ENCODE data around the gene TNIK. TPM values are rescaled to one million over a fixed set of nuclear protein-coding genes. Genes with fewer than 3 reads are reported as not detected.
"Not testable (repeated sequence)": the region's sequence is repeated elsewhere in the genome, so short reads cannot be mapped to it uniquely, and the experiment has no call there.

TNIK gene
- total RNA-seq, 1 donor from 2014 or later, result 28.5 TPM

- no peak for DNase-seq (ENCODE audit: extremely low read depth, low read depth, low spot score)
Observed at GRCh38 chr3:171389491-171389890, 70.7 kb downstream of the TNIK start.

DNA sequence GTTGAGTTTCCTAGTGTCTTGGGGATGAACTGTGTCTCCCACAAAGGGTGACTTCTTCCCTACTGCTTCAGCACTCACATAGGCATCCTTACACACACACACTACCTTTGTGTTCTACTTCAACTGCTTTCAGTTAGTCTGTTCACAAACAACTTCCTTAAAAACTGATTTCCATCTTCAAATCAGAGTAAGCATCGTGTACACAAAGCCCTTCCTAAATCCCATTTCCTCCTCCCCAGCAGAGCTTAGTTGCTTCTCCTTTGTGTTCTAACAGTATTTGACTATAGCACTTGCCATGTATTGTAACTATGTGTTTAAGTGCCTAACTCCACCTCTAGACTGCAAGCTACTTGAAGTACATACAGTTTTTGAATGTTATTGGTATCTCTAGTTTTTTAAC lies 71.7 kb downstream of the TNIK start:
- no peak for DNase-seq (ENCODE audit: extremely low read depth, low read depth, low spot score)

DNA sequence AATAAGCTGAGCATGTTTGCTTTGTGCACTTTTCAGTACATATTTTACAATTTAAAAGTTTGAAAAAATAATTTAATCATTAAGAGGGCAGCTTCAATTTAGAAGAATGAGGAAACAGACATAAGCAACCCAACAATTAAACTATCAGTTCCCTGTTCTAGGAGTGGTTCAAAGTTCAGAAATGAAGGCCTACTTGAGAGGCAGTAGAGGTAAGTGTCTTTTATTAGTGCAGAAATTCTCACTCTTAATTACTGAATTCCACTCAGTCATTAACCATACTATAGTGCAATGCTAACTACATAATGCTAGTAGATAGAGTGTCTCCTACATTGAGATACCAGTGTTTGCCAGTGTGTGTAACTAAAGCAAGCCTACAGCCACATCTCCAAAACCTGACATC lies 73.1 kb downstream of the TNIK start:
- DNase-seq (ENCODE audit: extremely low read depth, low read depth, low spot score), result no peak

GRCh38 chr3:171385086-171385485 lies 75.1 kb downstream of the TNIK start:
- no peak for DNase-seq (ENCODE audit: extremely low read depth, low read depth, low spot score)

DNA sequence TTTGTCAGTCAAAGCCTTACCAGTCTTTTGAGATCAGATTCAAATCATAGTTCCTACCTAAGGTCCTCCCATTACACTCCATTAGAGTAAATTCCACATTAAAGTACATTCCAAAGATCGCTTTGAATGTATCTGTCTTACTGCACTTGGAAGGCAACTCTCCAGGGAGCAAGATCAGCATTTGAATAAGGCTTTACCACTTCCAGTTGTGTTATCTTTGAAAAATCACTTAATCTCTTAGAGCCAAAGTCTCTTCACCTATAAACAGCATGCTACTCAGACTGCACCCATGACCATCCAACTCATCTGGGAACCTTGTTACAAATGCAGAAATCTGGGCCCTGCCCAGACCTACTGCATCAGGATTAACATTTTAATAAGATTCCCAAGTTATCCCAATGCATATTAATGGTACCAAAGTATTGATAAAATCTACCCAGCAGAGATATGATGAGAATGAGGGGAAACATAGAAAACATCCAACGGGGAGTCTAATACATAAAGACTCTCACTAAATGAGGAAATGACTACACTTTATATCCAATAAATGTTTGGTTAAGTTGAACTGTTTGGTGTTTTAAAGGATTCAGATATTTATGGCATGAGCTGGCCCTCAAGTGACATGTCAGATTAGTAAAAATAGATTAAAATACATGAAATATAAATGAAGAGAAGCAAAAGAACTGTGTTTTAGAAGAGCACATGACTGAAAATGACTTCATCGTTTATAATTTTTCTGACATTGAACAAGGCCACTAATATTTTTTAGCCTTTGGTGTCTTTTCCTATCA lies 75.9 kb downstream of the TNIK start:
- DNase-seq (ENCODE audit: extremely low read depth, low read depth, low spot score), result no peak

- no peak for DNase-seq (ENCODE audit: extremely low read depth, low read depth, low spot score)
Observed at GRCh38 chr3:171383206-171384018, 76.8 kb downstream of the TNIK start.

DNA sequence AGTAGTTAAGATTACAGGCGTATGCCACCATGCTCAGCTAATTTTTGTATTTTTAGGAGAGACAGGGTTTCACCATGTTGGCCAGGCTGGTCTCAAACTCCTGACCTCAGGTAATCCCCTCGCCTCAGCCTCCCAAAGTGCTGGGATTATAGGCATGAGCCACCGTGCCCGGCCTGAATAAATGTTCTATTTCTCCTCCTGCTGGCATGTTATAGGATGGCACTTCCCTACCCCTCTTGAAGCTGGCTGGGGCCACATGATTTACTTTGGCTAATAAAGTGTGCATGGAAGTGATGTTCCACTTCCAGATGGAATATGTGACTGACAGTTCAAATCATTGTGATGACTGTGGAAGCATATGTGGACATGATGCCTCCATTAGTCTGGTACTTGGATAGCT lies 77.9 kb downstream of the TNIK start:
- DNase-seq (ENCODE audit: extremely low read depth, low read depth, low spot score), result not testable (repeated sequence)

DNA sequence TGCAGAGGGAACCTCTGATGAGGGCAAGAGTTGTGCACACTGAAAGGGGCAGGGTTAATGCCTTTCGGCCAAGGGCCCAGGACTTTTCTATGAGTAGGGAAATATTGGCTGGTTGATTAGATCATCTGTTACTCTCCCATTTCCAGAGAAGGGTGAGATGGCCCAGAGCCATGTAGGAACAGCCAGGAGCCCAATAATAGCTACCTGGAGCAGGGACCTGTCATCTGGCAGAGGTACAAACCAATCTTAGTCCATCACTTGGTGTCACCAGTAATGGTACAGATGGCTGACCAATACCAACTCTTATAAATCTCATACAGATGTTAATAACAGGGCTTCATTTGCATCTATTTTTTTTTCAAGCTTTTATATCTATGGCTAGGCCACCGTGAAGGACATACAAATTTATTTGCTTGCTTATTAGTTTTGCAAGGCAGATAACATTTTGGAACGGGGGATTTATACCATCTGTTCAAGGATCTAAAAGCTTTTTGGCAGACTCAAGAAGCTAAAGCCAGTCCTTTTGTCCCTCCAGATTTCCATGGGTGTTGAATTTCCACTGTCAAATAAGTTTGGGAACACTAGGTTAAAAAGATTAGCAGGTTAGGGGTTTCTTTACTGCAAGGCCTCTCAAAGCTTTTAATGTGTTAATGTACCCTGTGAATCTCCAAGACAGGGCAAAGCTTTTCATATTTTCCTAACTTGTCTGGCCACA lies 79.3 kb downstream of the TNIK start:
- no peak for DNase-seq (ENCODE audit: extremely low read depth, low read depth, low spot score)

GRCh38 chr3:171379961-171380483 lies 80.2 kb downstream of the TNIK start:
- DNase-seq (ENCODE audit: extremely low read depth, low read depth, low spot score), result no peak

DNA sequence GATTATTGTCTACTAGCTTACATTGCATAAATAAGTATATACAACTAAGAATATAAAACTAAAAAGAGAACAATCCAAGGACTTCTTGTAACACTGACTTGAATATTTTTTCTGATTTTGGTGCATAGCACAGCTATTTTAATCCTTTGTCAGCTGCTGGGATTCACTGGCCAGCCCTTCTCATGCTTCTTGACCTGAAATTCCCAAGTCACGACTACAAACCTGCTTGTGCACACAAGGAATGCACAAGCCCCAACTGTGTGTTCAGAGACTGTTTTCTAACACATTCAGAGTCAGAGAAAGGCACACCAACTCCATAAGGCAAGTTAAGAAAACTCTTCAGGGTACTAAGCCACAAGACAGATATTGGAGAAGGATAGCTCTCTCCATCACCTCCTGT lies 80.9 kb downstream of the TNIK start:
- no peak for DNase-seq (ENCODE audit: extremely low read depth, low read depth, low spot score)

DNA sequence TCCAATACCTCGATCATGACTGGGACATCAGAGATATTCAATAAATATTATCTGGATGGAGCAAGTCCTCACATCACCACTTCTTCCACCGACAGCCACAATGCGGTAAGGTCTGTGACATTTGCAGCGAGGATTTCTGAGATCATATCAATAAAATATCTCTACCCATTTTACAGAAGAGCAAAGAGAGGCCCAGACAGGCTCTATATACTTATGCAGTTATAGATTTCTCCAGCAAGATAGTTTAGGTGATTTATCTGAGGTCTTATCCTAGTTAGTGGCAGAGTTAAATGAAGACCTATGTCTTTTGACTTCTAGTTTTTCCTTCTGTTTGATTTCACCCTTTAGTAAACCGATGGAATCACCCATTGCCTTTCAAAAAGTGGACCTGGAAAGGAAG lies 81.6 kb downstream of the TNIK start:
- no peak for DNase-seq (ENCODE audit: extremely low read depth, low read depth, low spot score)

DNA sequence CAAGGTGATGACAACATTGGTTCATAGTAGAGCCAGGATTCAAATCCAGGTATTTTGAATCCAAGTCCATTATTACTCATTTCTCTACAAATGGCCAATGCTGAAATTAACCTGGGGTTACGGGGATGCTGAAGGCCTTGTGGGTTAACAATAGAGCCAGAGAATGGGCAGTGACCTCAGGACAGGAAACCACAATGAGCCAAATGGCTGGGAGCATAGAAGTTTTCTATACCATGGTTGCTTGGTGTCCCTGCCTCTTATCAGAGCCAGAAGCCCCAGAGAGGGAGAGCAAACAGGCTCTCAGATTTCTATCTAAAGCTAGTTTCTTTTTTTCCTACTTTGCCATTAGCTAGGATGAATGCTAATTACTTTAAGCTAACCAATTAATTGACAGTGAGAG lies 82.3 kb downstream of the TNIK start:
- no peak for DNase-seq (ENCODE audit: extremely low read depth, low read depth, low spot score)

DNA sequence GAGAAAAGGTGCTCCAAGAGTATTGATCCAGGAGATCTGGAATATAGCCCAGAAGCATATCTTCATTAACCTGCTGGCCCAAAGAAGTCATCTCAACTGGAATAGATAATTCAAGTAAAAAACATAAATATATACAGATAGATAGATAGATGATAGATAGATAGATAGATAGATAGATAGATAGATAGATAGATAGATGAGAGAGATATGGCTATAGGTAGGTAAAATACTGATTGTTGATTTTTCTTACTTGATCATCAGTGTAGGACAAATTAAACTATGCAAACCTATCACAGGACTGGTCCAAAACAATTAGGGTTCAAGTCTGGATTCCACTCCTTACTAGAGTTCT lies 83.6 kb downstream of the TNIK start:
- no peak for DNase-seq (ENCODE audit: extremely low read depth, low read depth, low spot score)

DNA sequence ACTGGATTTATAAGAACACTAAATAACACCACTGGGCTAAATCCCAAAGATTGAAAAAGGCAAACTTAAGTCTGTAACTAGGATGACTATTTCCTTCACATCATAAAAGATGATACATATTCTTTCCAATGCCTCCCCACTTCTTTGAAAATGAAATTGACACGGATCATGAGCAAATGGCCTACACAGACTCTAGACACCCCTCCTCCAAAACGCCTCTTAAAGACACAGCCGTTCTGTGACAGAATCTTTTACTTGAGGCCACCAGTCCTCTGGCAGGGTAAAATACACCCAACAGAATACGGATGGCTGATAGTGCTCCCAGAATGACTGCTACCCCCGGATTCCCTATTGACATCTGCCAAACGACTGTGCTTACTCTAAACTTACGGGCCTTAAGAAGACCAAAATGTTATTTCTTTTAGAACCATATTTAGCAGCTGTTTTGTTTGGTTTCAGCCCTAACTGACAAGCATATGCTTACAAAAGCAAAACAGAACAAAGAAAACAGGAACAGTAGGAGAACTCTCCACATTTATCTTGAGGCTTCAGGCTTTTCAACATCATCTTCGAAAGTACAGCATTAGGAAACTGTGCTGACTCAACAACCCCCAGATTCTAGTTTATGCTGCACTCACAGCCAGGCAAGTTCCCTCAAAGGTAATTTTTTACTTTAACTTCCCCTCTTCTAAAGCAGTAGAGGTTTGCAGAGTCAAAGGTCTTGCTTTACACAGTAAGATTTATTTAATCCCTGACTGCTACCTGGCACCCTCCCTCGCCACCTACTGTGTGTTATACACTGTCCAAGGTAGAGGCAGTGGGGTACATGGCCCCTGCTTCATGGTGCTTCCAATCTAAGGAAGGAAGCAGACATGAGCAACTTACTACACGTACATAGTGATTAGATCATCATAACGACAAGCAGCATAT lies 84.3 kb downstream of the TNIK start:
- DNase-seq (ENCODE audit: extremely low read depth, low read depth, low spot score), result no peak

DNA sequence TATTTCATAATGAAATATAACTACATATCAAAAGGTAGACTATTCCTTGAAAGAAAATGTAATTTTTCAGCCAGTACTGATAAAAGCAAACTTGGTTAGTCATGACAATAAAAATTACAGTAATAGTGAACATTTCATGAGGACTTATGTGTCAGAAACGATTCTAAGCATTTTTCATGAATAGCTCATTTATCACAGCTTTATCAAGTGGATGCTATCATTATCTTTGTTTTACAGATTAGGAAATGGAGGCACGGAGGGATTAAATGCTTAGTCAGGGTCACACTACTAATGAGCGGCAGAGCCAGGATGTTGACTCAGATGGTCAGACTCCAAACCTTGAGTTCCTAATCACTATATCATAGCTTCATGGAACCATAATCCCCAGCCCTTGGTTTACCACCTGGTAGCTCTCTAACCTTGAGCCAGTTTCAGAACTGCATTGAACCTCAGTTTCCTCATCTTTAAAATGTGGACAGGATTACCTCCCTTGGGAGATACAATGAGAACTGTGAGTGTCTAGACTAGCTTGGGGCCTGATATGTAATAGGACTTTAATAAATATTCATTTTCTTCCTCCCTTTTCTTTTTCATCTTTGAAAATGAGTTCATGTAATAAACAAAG lies 85.4 kb downstream of the TNIK start:
- DNase-seq (ENCODE audit: extremely low read depth, low read depth, low spot score), result no peak

- no peak for DNase-seq (ENCODE audit: extremely low read depth, low read depth, low spot score)
Observed at GRCh38 chr3:171374260-171374659, 85.9 kb downstream of the TNIK start.

- no peak for DNase-seq (ENCODE audit: extremely low read depth, low read depth, low spot score)
Observed at GRCh38 chr3:171373711-171374110, 86.5 kb downstream of the TNIK start.

DNA sequence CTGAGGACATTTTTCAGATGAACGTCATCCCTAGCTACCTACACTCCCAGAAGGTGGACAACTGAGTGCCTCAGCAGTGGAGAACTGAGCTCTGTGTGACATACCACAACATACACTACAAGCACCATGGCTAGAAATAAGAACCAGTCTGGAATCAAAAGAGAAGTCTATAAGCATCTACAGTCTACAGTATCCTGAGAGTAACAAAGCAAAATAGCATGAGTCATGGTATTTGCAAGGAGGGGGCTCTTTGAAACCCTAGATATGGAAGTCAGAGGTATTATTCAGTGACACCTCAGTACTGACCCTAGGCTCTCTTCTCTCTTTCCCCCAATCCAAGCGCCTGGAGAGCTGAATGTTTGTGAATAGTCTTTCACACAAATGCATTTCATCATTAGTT lies 87.5 kb downstream of the TNIK start:
- no peak for DNase-seq (ENCODE audit: extremely low read depth, low read depth, low spot score)

DNA sequence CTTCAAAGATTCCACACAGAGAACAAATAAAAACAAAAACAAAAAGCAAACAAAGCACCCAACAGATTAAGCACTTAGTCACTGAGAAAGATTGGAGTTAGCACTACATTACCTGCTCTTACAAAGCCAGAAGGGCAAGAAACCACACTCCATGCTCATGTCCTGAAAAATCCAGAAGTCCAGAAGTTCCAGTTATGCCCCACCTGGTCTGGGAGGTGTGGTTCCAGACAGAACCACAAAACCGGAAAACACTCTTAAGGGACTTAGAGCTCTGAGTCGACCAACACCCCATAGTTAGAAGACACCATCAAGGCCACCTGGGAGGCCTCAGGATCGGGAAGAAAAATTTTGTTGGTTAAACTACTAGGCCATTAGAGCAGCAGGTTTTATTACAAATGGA lies 88.9 kb downstream of the TNIK start:
- DNase-seq (ENCODE audit: extremely low read depth, low read depth, low spot score), result no peak

DNA sequence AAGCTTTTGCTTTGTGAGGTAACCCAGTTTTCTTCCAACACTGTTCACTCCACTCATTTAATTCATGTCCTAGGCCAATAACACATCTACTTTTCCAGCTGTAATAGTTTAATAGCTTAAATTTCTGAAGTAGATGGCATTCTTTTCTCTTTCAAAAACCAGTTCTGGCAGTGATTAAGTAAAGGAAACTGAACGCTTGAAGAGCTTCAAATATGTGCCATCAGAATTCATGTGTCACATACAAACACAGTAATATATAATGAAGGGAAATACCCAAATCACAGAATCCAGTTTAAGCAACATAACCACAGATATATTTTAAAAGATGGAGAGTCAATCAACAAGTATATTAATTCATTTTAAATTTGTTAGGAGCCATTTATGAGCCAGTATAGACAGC lies 91.0 kb downstream of the TNIK start:
- DNase-seq (ENCODE audit: extremely low read depth, low read depth, low spot score), result no peak
